Left ventricle myocardium inferior (tissue), 1 donor: ENCODE results near the gene SERPIND1. TPM values are rescaled to one million over a fixed set of nuclear protein-coding genes. Genes with fewer than 3 reads are reported as not detected.

Experiments
- DNase-seq: peaks from one replicate; pipeline ENCODE4 v3.0.0-alpha.2; 2020
- H3K27ac ChIP-seq: fragments of 200-600 bp; replicated peaks from 2 replicates; pipeline ENCODE4 v1.8.0; 2021
- H3K27me3 ChIP-seq: fragments of 200-600 bp; 2 replicates; pipeline ENCODE4 v1.8.0; 2021; ENCODE audit warnings: low read depth
- H3K36me3 ChIP-seq: fragments of 200-600 bp; 2 replicates; pipeline ENCODE4 v1.8.0; 2021
- H3K4me1 ChIP-seq: fragments of 200-600 bp; 2 replicates; pipeline ENCODE4 v1.8.0; 2021
- H3K4me3 ChIP-seq: fragments of 200-600 bp; 2 replicates; pipeline ENCODE4 v1.8.0; 2021; ENCODE audit warnings: mild to moderate bottlenecking, moderate library complexity
- H3K9me3 ChIP-seq: fragments of 200-600 bp; replicated peaks from 2 replicates; pipeline ENCODE4 v1.8.0; 2021
- intact Hi-C: fragments of 100-400 bp; cut with micrococcal nuclease; formaldehyde crosslinking; loops from one replicate; pipeline ENCODE4 v1.11.0; 2022
- total RNA-seq: library from RNA; stranded (reverse); fragmentation: NEBNext Ultra II Directional; extraction: Animal tissue kit (Norgen Biotek cat#: 25700); gene quantifications from one replicate; pipeline ENCODE4 v1.2.1, GENCODE V29; 2021
- TF ChIP-seq, protein P1 (sequence below): fragments of 200-600 bp; IDR thresholded peaks from 2 replicates; pipeline ENCODE4 v1.8.0; 2021; ENCODE audit warnings: antibody characterized with exemption, mild to moderate bottlenecking, borderline replicate concordance
- donor health status: DM: no; HTN: yes; CAD: no; lungs with severe emphysema.

SERPIND1 gene
- total RNA-seq, 1 donor from 2014 or later = 0.16 TPM

DNA sequence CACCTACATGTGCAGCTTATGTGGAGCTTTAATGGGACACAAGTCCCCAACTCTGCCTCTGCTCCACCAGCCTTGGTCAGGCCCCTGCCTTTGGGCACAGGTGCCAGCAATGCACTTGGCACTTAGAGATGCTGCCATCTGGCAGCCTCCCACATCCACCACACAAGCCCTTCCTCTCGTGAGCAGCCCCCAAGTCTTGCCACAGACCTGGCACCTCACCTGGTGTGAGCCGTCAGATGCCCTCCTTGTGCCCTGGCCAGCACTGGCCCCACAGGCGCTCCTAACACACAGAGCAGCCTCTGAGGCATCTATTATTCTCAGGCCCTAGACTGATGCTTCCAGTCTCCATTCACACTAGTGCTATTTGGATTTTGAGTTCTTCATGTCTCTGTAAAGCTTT lies 24.5 kb upstream of the SERPIND1 start:
- Histone ChIP-seq H3K27me3 (no peaks in the 10 kb centered on the region), H3K36me3 (peaks cover 81% of the 10 kb centered on the region), H3K4me1 (peaks cover 15% of the 10 kb centered on the region), H3K4me3 (no peak overlapping the region), H3K27ac (no peak overlapping the region), H3K9me3 (no peaks in the 10 kb centered on the region)
- DNase-seq = no peak
- intact Hi-C loops = no loop called here
- TF ChIP-seq, protein P1, sequence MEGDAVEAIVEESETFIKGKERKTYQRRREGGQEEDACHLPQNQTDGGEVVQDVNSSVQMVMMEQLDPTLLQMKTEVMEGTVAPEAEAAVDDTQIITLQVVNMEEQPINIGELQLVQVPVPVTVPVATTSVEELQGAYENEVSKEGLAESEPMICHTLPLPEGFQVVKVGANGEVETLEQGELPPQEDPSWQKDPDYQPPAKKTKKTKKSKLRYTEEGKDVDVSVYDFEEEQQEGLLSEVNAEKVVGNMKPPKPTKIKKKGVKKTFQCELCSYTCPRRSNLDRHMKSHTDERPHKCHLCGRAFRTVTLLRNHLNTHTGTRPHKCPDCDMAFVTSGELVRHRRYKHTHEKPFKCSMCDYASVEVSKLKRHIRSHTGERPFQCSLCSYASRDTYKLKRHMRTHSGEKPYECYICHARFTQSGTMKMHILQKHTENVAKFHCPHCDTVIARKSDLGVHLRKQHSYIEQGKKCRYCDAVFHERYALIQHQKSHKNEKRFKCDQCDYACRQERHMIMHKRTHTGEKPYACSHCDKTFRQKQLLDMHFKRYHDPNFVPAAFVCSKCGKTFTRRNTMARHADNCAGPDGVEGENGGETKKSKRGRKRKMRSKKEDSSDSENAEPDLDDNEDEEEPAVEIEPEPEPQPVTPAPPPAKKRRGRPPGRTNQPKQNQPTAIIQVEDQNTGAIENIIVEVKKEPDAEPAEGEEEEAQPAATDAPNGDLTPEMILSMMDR = no peak

DNA sequence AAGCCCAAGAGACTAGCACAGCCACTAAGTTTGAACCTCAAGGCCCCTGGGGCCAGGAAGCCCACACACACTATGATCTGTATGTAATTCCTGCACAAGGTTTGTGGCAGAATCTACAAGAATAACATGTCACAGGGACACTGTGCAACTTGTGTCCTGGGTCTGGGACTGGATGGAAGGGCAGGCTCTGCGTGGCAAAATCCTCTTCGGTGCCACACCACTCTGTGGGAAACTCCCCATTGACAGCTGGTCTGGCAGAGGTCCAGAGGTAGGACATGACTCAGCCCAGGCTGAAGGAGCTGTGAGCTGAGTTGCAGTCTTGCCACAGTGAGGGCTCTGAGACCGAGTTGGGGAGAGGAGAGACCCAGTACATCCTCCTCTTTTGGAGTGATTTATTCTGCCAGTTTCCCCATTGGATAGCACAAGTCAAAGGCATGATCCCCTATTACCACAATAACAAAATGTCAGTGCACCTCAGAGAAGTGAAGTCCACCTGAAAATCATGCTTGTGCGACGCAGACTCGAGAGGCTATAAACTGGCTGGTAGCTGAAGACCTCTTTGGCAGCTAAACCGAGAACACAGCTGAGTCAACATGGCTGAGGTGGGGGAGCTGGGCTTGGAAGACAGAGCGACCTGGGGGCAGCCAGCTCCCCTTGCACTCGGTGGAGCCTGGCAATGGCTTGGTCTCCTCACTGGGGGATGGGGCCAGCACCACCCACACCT lies 23.3 kb upstream of the SERPIND1 start:
- no peaks in the 10 kb centered on the region for H3K27me3 ChIP-seq
- peaks cover 15% of the 10 kb centered on the region for H3K4me1 ChIP-seq
- intact Hi-C loops = no loop called here
- TF ChIP-seq, protein P1 = no peak
- peak; percentile 47 for DNase-seq
- no peak overlapping the region for H3K27ac ChIP-seq
- peaks cover 69% of the 10 kb centered on the region for H3K36me3 ChIP-seq
- H3K9me3 ChIP-seq = no peaks in the 10 kb centered on the region
- no peak overlapping the region for H3K4me3 ChIP-seq

DNA sequence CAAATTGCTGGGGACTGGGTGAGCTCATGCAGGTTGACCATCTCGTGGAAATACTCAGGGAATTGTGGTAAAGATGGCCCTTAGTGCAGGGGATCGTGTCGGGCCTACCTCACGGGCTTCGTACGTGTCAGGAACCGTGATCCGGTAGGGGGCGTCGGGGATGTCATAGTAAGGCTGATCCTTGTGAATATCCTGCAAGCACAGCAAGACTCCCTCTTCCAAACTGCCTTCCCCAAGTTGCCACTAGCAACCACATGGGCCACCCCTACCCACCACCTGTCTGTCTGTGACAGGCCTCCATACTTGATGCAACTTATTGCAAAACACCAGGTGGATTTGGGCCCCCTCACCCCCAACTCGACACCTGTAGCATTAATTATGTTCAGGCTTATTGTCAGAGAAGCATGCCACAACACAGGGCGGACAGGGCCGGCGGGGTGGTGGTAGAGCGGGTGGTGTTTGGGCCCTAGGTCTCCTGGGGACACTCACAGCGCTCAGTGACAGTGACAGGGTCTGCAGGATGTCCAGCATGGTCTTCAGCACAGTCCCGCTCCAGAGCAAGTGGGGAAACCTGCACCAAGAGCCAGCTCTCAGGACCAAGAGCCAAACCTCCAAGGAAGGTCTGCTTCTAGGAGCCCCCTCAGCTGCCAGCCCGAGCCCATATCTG lies 22.6 kb upstream of the SERPIND1 start:
- Histone ChIP-seq H3K9me3 (no peaks in the 10 kb centered on the region), H3K27me3 (no peaks in the 10 kb centered on the region), H3K4me3 (no peak overlapping the region), H3K36me3 (peaks cover 64% of the 10 kb centered on the region), H3K4me1 (peaks cover 15% of the 10 kb centered on the region), H3K27ac (no peak overlapping the region)
- intact Hi-C loops = no loop called here
- DNase-seq = no peak
- TF ChIP-seq, protein P1 = no peak

DNA sequence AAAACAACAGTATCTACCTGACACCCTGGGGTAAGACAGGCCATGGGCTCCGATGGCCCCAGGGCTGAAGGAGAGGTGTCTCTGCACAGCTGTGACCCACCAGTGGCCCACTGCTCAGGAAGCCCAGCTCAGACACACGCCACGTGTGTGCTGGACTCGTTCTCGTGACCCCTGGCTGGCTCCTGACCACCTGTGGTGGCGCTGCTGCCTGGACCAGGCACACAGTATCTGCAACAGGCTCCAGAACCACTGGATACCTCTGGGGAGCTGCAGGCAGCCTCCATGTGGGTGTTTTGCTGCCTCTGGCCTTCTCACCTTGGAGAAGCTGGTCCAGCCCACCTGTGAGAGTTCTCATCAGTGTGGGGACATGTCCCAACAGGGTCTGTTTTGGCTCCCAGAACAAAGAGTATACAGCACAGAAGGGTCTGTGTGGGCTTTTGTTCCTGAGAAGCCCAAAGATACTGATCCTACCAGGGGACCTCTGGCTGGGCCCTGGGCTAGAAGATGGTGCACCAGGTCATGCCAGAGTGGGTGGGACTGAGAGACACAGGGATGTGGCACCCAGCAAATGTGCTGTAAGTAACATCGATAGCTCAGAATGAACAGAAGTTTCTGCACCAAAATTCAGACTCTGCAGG lies 21.7 kb upstream of the SERPIND1 start:
- DNase-seq = no peak
- intact Hi-C loops = no loop called here
- H3K4me3 ChIP-seq = no peak overlapping the region
- no peaks in the 10 kb centered on the region for H3K9me3 ChIP-seq
- peaks cover 15% of the 10 kb centered on the region for H3K4me1 ChIP-seq
- TF ChIP-seq, protein P1 = no peak
- H3K36me3 ChIP-seq = peaks cover 56% of the 10 kb centered on the region
- no peak overlapping the region for H3K27ac ChIP-seq
- no peaks in the 10 kb centered on the region for H3K27me3 ChIP-seq

DNA sequence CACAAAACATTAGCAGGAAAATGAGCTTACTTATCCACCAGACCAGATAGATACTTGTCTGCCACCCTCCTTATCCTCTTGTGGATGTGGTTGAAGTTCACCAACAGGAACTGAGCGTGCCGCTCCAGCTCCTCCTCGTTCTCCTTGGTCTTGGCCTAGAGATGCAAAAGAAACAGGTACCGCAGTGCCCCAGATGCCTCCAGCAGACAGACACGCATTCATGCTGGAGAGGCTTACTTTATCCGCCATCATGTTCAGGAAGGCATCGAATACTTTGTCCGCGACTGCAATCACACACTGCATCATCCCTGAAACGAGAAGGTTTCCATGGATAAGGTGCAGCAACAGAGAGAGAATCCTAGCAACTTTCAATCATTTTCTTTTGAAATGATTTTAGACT lies 21.0 kb upstream of the SERPIND1 start:
- peaks cover 15% of the 10 kb centered on the region for H3K4me1 ChIP-seq
- intact Hi-C loops = no loop called here
- no peak overlapping the region for H3K27ac ChIP-seq
- no peaks in the 10 kb centered on the region for H3K9me3 ChIP-seq
- no peak overlapping the region for H3K4me3 ChIP-seq
- H3K36me3 ChIP-seq = peaks cover 56% of the 10 kb centered on the region
- TF ChIP-seq, protein P1 = no peak
- DNase-seq = no peak
- no peaks in the 10 kb centered on the region for H3K27me3 ChIP-seq
